ENCODE data around the gene CEP57.

DNA sequence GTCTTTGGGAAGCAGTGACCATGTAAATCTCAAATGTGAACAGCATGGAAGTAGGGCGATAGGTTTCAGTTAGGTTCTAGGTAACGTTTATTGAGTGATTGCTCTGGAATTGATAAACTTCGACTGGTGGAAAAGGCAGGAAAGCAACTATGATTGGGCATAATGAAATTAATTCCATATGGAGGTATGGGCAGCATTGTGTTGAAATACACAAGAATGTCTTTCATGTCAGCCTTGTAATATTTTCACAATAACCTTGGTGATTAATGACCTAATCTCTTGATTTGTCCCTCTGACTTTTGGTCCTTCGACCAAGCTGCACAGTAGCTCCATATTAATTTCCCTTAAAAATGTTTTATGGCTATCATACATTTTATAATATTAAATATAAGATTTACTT is 2.8 kb downstream of the CEP57 start:
- no peak for TF ChIP-seq POLR2A (IDR thresholded peaks at IDR 0.05)
- TF ChIP-seq, protein P1, sequence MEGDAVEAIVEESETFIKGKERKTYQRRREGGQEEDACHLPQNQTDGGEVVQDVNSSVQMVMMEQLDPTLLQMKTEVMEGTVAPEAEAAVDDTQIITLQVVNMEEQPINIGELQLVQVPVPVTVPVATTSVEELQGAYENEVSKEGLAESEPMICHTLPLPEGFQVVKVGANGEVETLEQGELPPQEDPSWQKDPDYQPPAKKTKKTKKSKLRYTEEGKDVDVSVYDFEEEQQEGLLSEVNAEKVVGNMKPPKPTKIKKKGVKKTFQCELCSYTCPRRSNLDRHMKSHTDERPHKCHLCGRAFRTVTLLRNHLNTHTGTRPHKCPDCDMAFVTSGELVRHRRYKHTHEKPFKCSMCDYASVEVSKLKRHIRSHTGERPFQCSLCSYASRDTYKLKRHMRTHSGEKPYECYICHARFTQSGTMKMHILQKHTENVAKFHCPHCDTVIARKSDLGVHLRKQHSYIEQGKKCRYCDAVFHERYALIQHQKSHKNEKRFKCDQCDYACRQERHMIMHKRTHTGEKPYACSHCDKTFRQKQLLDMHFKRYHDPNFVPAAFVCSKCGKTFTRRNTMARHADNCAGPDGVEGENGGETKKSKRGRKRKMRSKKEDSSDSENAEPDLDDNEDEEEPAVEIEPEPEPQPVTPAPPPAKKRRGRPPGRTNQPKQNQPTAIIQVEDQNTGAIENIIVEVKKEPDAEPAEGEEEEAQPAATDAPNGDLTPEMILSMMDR (IDR thresholded peaks at IDR 0.05), result no peak

Measured in heart left ventricle (tissue), 13 donors.